Stimulated activated CD4-positive, alpha-beta T cell treated with anti-CD3 and anti-CD28 coated beads, TNF-alpha, amount 100 ng/mL, for 4 hours (primary cell): ENCODE results near the gene HRC.
"Not testable (repeated sequence)": the region's sequence is repeated elsewhere in the genome, so short reads cannot be mapped to it uniquely, and the experiment has no call there.

Experiments
- DNase-seq, 3 experiments: peaks; one replicate each; pipeline ENCODE4 v3.0.0-alpha.2; 2020; ENCODE audit warnings: low read depth in 3 of 3

Gene HRC, protein sequence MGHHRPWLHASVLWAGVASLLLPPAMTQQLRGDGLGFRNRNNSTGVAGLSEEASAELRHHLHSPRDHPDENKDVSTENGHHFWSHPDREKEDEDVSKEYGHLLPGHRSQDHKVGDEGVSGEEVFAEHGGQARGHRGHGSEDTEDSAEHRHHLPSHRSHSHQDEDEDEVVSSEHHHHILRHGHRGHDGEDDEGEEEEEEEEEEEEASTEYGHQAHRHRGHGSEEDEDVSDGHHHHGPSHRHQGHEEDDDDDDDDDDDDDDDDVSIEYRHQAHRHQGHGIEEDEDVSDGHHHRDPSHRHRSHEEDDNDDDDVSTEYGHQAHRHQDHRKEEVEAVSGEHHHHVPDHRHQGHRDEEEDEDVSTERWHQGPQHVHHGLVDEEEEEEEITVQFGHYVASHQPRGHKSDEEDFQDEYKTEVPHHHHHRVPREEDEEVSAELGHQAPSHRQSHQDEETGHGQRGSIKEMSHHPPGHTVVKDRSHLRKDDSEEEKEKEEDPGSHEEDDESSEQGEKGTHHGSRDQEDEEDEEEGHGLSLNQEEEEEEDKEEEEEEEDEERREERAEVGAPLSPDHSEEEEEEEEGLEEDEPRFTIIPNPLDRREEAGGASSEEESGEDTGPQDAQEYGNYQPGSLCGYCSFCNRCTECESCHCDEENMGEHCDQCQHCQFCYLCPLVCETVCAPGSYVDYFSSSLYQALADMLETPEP

DNA sequence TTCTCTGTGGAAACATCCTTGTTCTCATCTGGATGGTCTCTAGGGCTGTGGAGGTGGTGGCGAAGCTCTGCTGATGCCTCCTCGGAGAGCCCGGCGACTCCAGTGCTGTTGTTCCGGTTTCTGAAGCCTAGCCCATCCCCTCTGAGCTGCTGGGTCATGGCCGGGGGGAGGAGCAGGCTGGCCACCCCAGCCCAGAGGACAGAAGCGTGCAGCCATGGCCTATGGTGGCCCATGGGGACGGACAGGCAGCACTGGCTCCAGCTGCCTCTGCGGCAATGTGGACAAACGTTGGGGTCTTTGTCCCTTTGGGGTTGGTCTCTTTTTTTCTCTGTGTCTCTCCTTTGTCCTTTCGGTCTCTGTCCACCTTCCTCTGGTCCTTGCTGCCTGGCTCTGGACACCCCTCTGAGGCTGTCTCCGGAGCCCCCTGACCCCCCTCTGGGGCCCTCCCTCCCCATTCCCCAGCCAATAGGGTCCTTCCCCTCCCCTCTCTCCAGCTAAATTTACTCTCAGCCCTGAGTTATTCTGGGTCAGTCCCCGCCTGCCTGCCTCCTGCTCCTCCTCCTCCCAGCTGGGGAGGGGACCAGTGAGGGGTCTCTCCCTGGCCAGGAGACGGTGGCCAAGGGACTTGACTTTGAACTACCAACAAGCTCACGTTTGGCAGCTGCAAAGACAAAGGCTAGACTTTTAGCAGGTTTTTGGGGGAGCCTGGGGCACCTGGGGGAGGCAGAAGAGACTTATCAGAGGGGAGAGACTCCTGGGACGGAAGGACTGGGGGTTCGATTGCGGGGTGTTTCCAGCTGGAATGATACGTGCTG is at the start of gene HRC:
HRC (minus strand) TSS at position 392 of the 815 bp plus-strand sequence; CDS start at position 233, 159 bp downstream.
- DNase-seq, result no peak

DNA sequence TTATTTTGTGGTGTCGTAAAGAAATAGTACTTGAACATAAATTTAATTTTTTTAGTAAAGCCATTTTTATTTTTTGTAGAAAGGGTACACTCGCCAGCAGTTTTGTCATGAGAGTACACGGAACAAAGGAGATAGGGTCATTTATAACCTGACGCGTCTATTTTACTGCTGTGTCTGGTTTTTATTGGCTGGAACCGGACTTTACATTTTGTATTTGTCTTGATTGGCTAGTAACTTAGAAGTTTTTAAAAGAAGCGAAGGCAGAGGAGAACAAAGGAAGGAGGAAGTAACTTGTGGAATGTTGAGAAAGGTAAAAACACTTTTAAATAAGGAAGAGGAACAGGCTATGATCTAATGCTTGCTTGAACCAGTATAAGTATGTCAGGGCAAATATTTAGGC is 45.8 kb upstream of the HRC start:
- no peak for DNase-seq

DNA sequence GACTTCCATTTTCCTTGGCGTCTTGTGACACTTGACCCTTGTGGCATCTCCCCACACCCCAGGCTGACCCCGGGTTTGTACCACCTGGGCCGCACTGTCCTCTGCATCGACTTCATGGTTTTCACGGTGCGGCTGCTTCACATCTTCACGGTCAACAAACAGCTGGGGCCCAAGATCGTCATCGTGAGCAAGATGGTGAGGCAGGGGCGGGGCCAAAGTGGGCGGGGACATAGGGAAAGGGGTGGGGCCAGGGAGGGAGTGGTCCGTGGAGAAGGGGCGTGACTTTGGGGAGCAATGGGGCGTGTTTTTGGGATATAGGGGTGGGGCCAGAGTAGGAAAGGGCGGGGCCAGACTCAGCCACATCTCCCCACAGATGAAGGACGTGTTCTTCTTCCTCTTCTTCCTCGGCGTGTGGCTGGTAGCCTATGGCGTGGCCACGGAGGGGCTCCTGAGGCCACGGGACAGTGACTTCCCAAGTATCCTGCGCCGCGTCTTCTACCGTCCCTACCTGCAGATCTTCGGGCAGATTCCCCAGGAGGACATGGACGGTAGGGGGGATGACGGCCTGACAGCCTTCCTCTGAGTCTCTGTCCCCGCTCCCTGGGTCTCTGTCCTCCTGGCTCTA is 45.2 kb upstream of the HRC start:
- DNase-seq, result no peak

DNA sequence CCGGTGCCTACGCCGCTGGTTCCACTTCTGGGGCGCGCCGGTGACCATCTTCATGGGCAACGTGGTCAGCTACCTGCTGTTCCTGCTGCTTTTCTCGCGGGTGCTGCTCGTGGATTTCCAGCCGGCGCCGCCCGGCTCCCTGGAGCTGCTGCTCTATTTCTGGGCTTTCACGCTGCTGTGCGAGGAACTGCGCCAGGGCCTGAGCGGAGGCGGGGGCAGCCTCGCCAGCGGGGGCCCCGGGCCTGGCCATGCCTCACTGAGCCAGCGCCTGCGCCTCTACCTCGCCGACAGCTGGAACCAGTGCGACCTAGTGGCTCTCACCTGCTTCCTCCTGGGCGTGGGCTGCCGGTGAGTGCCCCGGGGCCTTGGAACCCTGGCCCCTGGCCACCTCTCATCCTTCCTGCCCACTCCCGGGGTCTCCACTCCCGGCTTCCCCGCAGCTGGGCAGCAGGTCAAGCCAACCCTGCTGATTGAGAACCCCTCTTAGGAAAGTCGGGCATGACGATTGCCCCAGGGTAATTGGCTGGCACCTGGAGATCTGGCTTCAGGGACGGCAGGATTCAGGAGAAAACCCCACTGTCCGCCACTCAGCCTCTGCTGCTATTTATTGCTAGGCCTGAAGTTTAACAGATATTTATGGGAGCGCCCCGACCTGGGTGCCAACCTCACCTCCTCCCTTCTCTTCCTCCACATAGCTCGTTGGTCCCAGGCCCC is 41.5 kb upstream of the HRC start:
- DNase-seq, result no peak

DNA sequence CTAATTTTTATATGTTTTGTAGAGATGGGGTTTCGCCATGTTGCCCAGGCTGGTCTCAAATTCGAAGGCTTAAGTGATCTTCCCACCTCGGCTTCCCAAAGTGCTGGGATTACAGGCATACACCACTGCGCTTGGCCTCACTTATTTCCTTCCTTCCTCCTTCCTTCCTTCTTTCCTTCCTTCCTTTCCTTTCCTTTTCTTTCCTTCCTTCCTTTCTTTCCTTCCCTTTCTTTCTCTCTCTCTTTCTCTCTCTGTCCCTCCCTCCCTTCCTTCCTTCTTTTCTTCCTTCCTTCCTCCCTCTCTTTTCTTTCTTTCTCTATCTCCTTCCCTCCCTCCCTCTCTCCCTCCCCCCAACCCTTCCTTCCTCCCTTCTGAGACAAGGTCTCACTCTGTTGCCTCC is 39.2 kb upstream of the HRC start:
- DNase-seq, result no peak

DNA sequence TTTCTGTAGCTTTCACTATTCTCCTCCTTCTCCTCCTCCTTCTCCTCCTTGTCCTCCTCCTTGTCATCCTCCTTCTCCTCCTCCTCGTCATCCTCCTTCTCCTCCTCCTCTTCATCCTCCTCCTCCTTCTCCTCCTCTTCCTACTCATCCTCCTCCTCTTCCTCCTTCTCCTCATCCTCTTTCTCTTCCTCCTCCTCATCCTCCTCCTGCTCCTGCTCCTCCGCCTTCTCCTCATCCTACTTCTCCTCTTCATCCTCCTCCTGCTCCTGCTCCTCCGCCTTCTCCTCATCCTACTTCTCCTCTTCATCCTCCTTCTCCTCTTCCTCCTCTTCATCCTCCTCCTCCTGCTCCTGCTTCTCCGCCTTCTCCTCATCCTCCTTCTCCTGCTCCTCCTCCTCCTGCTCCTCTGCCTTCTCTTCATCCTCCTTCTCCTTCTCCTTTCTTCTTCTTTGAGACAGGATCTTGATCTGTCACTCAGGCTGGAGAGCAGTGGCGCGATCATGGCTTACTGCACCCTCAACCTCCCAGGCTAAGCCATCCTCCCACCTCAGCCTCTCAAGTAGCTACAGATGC is 38.7 kb upstream of the HRC start:
- DNase-seq, result no peak

DNA sequence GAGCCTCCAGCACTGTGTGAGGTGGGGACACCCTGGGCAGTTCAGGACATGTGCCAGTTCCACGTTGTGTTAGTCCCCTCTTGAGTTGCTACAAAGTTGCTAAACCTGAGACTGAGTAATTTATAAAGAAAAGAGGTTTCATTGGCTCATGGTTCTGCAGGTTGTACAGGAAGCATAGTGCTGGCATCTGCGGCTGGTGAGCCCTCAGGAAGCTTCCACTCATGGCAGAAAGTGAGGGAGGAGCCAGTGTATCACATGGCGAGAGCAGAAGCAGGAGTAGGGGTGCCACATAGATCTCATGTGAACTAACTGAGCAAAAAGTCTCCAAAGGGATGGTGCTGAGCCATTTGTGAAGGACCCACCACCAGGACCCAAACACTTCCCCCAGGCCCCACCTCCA is 35.6 kb upstream of the HRC start:
- no peak for DNase-seq

DNA sequence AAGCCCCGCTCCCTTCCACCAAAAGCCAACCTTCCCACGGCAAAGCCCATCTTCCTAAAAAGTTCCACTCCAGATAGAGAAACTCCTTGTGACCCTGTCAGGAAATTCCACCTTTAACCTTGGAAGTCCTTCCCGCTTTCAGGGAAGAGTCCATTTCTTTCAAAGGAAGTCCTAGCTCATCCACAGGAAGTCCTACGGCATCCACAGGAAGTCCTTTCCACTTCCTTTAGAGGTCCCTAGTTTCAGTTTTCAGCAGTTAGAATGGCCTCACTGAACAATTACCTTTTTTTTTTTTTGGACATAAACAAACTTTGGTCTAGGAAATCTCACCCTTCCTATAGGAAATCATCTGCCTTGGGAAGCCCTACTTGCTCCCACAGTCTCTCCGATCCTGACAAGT is 34.1 kb upstream of the HRC start:
- DNase-seq, result no peak

DNA sequence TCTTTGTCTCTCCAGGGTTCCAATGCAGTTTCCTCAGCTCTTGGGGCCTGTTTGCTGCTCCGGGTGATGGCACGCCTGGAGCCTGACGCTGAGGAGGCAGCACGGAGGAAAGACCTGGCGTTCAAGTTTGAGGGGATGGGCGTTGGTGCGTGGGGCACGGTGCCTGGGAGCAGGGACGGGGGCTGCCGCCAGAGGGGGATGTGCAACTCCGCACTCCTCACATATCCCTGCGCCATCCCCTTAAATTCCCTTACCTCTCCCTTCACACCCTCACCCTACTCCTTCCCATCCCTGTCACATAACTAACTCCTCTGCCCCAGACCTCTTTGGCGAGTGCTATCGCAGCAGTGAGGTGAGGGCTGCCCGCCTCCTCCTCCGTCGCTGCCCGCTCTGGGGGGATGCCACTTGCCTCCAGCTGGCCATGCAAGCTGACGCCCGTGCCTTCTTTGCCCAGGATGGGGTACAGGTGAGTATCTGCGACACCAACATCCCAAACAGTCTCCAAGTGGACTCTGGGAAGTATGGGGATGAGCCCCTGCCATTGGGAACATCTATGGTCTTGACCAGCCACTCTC is 33.5 kb upstream of the HRC start:
- no peak for DNase-seq

DNA sequence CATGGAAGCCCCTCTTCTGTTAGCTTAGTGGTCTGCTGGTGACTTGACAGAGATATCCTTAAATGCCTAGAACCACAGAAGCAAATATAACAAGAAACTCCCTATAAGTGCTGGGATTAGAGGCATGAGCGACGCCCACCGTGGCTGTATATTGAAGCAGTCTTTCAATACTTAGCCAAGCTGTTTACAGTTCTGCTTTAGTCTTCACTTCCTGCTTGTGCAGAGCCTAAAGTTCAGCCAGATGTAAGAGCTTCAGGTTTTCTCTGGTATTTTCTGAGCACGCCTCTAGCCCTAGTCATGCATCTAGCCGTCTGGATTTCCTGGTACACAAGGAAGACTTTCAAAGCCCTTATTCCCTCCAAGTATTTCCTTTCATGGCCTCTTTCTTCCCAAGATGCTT is 30.9 kb upstream of the HRC start:
- DNase-seq, result no peak

DNA sequence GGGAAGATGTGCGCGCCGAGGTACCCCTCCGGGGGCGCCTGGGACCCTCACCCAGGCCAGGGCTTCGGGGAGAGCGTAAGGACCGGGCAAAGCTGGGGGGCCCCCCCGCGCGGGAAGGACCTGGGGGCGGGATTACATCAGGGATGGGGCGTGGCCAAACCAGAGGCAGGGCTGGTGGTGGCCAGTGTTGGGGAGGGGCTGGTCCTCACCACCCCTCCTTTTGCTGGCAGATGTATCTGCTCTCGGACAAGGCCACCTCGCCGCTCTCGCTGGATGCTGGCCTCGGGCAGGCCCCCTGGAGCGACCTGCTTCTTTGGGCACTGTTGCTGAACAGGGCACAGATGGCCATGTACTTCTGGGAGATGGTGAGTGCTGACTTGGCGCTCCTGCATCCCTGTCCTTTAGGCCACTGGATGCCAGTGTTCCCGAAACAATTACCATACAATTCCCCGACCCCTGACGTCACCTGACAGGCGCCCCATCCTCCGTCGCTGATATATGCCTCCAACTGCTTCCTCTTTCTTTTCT is 27.7 kb upstream of the HRC start:
- DNase-seq, result no peak

DNA sequence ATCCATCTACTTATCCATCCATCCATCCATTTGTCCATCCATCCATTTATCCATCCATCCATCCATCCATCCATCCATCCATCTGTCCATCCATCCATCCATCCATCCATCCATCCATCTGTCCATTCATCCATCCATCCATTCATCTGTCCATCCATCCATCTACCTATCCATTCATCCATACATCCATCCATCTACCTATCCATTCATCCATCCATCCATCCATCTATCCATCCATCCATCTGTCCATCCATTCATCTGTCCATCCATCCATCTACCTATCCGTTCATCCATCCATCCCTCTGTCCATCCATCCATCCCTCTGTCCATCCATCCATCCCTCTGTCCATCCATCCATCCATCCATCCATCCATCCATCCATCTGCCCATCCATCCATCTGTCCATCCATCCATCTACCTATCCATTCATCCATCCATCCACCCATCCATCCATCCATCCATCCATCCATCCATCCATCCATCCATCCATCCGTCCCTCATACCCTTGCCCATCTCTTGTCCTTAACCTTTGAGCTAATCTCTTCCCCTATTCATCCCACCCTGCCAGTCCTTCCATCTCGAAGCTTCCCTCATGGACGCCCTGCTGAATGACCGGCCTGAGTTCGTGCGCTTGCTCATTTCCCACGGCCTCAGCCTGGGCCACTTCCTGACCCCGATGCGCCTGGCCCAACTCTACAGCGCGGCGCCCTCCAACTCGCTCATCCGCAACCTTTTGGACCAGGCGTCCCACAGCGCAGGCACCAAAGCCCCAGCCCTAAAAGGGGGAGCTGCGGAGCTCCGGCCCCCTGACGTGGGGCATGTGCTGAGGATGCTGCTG is 27.0 kb upstream of the HRC start:
- DNase-seq, result not testable (repeated sequence)

DNA sequence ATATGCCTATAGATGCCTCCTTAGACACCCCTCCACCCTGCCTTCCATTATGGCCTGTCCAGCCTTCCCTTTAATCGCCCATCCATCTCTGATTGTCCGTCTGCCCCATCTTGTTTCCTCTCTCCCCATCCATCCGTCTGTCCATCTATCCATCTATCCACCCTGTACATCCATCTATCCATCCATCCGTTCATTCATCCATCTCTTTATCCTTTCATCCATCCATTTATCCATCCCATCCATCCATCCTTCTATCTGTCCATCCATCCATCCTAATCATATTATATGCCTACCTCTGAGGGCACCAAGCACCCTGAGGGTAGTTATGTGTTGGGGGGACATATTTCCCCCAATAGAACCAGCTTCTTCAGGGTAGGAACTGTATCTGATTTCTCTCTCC is 25.5 kb upstream of the HRC start:
- DNase-seq, result no peak

DNA sequence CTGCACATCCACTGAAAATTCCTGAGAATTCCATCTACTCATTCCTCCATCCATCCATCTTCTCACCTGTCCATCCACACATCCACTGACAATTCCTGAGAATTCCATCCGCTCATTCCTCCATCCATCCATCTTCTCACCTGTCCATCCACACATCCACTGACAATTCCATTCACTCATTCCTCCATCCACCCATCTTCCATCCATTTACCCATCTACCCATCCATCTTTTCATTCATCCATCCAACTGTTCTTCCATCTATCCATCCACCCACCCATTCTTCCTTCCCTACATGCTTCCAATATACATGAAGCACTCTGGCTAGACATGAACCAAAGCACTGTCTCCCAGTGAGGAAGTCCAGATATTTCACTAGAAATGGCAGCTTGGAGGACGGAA is 18.0 kb upstream of the HRC start:
- DNase-seq, result no peak

DNA sequence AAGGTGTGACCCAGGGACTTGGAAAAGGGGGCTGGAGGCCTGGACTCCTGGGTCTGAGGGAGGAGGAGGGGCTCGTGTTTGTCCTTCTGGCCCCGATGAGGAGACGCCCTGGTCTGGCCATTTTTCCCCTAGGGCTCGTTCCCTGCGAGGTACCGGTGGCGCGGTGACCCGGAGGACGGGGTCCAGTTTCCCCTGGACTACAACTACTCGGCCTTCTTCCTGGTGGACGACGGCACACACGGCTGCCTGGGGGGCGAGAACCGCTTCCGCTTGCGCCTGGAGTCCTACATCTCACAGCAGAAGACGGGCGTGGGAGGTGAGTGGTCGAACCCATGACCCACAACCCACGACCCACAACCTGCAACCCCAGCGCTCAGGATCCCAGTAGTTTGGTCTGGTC is 13.2 kb upstream of the HRC start:
- DNase-seq, result no peak

DNA sequence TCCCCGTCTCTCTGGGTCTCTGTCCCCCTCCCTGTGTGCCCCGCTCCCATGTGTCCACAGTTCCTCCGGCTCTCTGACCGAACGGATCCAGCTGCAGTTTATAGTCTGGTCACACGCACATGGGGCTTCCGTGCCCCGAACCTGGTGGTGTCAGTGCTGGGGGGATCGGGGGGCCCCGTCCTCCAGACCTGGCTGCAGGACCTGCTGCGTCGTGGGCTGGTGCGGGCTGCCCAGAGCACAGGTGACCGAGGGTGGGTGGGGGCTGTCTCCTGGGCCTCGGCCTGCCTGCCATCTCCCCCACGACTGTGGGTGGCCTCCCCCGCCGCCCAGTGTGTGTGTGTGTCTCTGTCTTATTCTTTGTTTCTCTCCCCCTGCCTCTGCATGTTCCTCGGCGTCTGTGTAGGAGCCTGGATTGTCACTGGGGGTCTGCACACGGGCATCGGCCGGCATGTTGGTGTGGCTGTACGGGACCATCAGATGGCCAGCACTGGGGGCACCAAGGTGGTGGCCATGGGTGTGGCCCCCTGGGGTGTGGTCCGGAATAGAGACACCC is 12.7 kb upstream of the HRC start:
- no peak for DNase-seq

DNA sequence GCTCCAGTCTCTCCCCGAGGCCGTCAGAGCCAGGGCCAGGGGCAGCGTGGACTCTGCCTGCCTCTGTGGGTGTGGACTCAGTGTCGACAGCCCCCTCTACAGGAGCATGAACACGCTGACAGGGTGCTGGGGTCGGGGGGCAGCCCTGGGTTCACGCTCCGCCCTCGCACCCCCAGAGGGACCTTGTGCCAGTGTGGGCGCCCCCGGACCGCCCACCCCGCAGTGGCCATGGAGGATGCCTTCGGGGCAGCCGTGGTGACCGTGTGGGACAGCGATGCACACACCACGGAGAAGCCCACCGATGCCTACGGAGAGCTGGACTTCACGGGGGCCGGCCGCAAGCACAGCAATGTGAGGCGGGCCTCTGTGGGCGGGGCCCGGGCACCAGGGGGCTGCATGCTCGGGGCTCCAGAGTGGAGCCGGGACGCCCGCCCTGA is 10.7 kb upstream of the HRC start:
- DNase-seq, result no peak

DNA sequence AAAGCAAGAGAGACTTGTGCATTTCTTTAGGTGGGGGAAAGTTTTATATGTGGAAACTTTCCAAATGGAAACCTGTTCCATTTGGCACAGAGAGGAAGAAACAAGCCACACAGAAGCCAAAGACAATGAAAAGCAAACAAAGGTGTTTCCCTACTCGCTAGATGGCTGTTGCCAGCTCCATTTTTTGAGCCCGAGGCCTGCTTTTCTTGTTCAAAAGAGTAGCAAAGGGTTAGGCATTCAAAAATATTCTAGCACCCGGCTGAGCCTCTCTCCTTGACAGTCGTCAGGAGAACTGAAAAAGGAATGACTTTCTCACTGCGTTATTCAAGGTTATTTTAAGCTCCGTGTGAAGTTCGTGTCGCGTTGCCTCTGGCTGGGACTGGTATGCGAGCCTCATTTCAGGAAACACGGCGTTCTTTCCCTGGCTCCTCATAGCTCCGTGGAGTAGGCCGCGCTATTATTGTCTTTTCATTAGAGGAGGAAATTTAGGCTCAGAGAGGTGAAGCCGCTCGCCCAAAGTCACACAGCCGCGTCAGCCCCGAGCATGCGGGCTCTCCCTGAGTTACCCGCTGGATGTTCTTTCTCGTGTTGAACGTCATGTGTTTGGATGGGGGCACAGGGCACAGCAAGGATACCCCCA is 10.0 kb upstream of the HRC start:
- no peak for DNase-seq

DNA sequence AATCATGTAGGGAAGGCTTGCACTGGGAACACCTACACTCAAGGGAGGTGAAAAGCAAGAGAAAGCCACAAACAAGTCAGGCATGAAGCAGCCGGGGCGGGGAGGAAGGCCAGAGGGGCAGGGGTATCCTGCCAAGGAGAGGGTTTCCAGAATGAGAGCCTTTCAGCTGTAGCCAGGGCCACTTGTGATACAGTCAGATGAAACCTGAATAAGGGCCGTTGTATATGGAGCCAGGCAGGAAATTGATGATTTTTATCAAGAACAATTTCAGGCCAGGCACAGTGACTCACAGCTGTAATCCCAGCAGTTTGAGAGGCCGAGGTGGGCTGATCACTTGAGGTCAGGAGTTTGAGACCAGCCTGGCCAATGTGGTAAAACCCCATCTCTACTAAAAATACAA is 6.8 kb upstream of the HRC start:
- no peak for DNase-seq
